Lower lobe of right lung (tissue), 2 donors: ENCODE measurements around the gene PARD6A. TPM values are rescaled to one million over a fixed set of nuclear protein-coding genes. Genes with fewer than 3 reads are reported as not detected.

Experiments used
- ATAC-seq, 2 donors: fragments of 200-7000 bp; cut with Tn5 transposase; one replicate each; pipeline ENCODE4 v1.9.1; 2020 to 2022; ENCODE audit warnings: mild to moderate bottlenecking in 2 of 2, moderate library complexity in 2 of 2
- DNase-seq: peaks from one replicate; pipeline ENCODE4 v3.0.0-alpha.2; 2020
- H3K27ac ChIP-seq: fragments of 200-600 bp; one replicate; pipeline ENCODE4 v1.8.0; 2022
- H3K27me3 ChIP-seq: fragments of 200-600 bp; one replicate; pipeline ENCODE4 v1.8.0; 2022; ENCODE audit warnings: low read depth
- H3K36me3 ChIP-seq: fragments of 200-600 bp; one replicate; pipeline ENCODE4 v1.8.0; 2022; ENCODE audit warnings: mild to moderate bottlenecking
- H3K4me1 ChIP-seq: fragments of 200-600 bp; one replicate; pipeline ENCODE4 v1.8.0; 2022
- H3K4me3 ChIP-seq: fragments of 200-600 bp; one replicate; pipeline ENCODE4 v1.8.0; 2022; ENCODE audit warnings: mild to moderate bottlenecking
- H3K9me3 ChIP-seq: fragments of 200-600 bp; one replicate; pipeline ENCODE4 v1.8.0; 2022
- CTCF ChIP-seq: fragments of 200-600 bp; IDR thresholded peaks from one replicate; pipeline ENCODE4 v1.8.0; 2022; ENCODE audit warnings: antibody characterized with exemption, mild to moderate bottlenecking
- intact Hi-C: fragments of 100-400 bp; cut with DNase I; formaldehyde crosslinking; loops from one replicate; pipeline ENCODE4 v1.11.0; 2022
- total RNA-seq: library from RNA; stranded (reverse); fragmentation: NEBNext Ultra II Directional; extraction: Animal tissue kit (Norgen Biotek cat#: 25700); gene quantifications from one replicate; pipeline ENCODE4 v1.2.1, GENCODE V29; 2021
- donor health status: DM: no; HTN: yes; CAD: no; lungs with severe emphysema.

PARD6A gene
- total RNA-seq, 1 donor from 2014 or later = 5.5 TPM

DNA sequence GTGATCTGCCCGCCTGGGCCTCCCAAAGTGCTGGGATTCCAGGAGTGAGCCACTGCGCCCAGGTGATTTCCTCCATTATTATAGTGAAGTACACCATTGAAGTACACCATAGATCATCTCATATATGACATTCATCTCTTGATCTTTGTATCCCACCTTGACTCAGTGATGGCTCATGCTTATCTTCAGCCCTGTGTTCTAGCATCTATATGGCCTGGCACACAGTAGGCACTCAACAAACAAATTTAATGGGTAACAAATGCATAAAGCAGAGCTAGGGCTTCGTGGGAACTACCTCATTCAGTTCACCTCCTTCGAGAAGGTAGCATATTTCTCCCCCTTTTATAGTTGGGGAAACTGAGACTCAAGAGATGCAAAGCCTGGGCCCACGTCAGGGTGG, 4.8 kb downstream of the PARD6A start:
- intact Hi-C loops = no loop called here
- DNase-seq (no peak), ATAC-seq (no peak)
- no peaks in the 10 kb centered on the region for H3K27me3 ChIP-seq
- peak overlapping the region; percentile 92 for H3K27ac ChIP-seq
- TF ChIP-seq CTCF = no peak
- peaks cover 42% of the 10 kb centered on the region for H3K4me1 ChIP-seq
- H3K36me3 ChIP-seq = peaks cover 17% of the 10 kb centered on the region
- H3K4me3 ChIP-seq = peak overlapping the region; percentile 85
- no peaks in the 10 kb centered on the region for H3K9me3 ChIP-seq

GRCh38 chr16:67666032-67666551, 5.3 kb downstream of the PARD6A start:
- ATAC-seq (peak; percentile 12 to 38), DNase-seq (peak; percentile 71)
- intact Hi-C loops = no loop called here
- no peaks in the 10 kb centered on the region for H3K9me3 ChIP-seq
- TF ChIP-seq CTCF = no peak
- peaks cover 17% of the 10 kb centered on the region for H3K36me3 ChIP-seq
- H3K27ac ChIP-seq = peak overlapping the region; percentile 92
- peaks cover 39% of the 10 kb centered on the region for H3K4me1 ChIP-seq
- H3K4me3 ChIP-seq = peak overlapping the region; percentile 85
- no peaks in the 10 kb centered on the region for H3K27me3 ChIP-seq

DNA sequence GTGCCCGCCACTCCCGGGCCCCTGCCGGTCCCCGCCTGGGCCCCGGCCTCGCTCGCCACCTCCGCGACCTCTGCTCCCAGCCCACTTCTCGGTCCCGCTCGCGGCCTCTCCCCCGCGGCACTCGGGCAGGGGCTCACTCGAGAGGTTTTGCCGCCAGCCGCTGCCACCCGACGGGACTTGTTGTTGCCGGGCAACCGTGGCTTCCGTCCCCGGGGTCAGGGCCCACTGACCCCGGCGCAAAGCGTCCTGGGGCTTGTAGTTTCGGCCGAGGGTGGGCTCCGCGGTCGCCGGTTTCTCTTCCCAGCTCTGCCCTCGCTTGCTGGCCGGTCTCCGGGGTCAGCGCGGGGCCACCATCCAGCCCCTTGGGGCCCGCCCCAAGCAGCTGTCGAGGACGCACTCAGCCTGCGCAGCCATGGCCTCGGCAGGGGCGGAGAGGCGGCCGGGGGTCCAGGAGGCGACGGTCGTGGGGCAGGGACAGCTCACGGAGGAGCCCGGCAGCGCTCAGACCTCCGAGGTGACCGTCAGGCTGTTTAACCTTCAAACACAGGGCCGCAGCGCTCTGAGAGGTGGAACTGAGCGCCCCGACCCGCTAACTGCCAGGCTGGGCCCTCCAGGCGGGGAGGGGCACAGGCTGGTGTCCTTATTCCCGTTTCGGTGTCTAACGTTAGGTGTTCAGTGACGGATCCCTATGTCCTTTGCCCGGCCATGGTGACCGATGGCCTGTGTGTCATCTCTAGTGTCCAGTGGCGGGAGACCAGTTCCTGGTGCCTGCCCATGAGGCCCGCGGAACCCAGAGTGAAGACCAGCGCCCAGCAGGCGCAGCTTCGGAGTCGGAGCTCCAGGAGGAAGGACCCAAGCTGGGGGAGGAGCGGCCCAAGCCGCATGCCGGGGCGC, 6.0 kb downstream of the PARD6A start, which contains the start of the genes C16orf86 and ENKD1:
Gene C16orf86, plus strand, starts transcription at position 256 of the 894 bp plus-strand sequence. Its CDS starts 157 bp downstream, at position 413.
Gene ENKD1, minus strand, starts transcription at position 192 of the 894 bp plus-strand sequence. CDS start 308 bp downstream, outside the sequence.
- peak; percentile 84 to 91 for ATAC-seq
- Histone ChIP-seq H3K4me3 (peak within 1 kb of the TSS; percentile 85), H3K4me1 (peaks cover 34% of the 10 kb centered on the region), H3K27ac (peak within 1 kb of the TSS; percentile 92), H3K9me3 (no peaks in the 10 kb centered on the region), H3K27me3 (no peaks in the 10 kb centered on the region), H3K36me3 (peaks cover 17% of the 10 kb centered on the region)
- no peak for TF ChIP-seq CTCF
- intact Hi-C loops = no loop called here
- peak; percentile 92 for DNase-seq

- Histone ChIP-seq H3K9me3 (no peaks in the 10 kb centered on the region), H3K4me3 (peak overlapping the region; percentile 85), H3K27ac (peak overlapping the region; percentile 92), H3K27me3 (no peaks in the 10 kb centered on the region), H3K4me1 (peaks cover 38% of the 10 kb centered on the region), H3K36me3 (peaks cover 15% of the 10 kb centered on the region)
- intact Hi-C loops = no loop called here
- ATAC-seq (peak in 1 of 2 donors; percentile 0), DNase-seq (no peak)
- TF ChIP-seq CTCF = no peak
These were observed 6.7 kb downstream of the PARD6A start for GRCh38 chr16:67667453-67667816.

- DNase-seq (peak; percentile 86), ATAC-seq (peak; percentile 78 to 84)
- Histone ChIP-seq H3K27me3 (no peaks in the 10 kb centered on the region), H3K4me3 (peak overlapping the region; percentile 85), H3K36me3 (peaks cover 10% of the 10 kb centered on the region), H3K9me3 (no peaks in the 10 kb centered on the region), H3K27ac (peak overlapping the region; percentile 92), H3K4me1 (peaks cover 43% of the 10 kb centered on the region)
- peak; percentile 80 for TF ChIP-seq CTCF
- intact Hi-C loops = no loop called here
These were observed 7.2 kb downstream of the PARD6A start for GRCh38 chr16:67667817-67668494.
